ENCODE results near the gene ZNF681. TPM values are rescaled to one million over a fixed set of nuclear protein-coding genes. Genes with fewer than 3 reads are reported as not detected.

The ZNF681 gene
- total RNA-seq (10 to 100 TPM in 1 of 2 donors, 1 to 10 TPM in 1; 5.5 to 12.2 TPM), polyA plus RNA-seq (ENCODE audit: insufficient read length in 2 of 2) (1 to 10 TPM; 5.4 to 5.7 TPM)
- long read RNA-seq, donor 1, full-length matches to known transcripts = 2 of 2 reads
- long read RNA-seq, donor 1, partial matches to known transcripts = 0 of 2 reads
- long read RNA-seq, donor 1, other reads (novel, unspliced or antisense) = 0 of 2 reads
- long read RNA-seq, donor 2, full-length matches to known transcripts = 1 of 1 reads
- long read RNA-seq, donor 2, partial matches to known transcripts = 0 of 1 reads
- long read RNA-seq, donor 2, other reads (novel, unspliced or antisense) = 0 of 1 reads
- long read RNA-seq, donor 3, full-length matches to known transcripts = 1 of 1 reads
- long read RNA-seq, donor 3, partial matches to known transcripts = 0 of 1 reads
- long read RNA-seq, donor 3, other reads (novel, unspliced or antisense) = 0 of 1 reads
- long read RNA-seq, donor 4, full-length matches to known transcripts = 2 of 2 reads
- long read RNA-seq, donor 4, partial matches to known transcripts = 0 of 2 reads
- long read RNA-seq, donor 4, other reads (novel, unspliced or antisense) = 0 of 2 reads

DNA sequence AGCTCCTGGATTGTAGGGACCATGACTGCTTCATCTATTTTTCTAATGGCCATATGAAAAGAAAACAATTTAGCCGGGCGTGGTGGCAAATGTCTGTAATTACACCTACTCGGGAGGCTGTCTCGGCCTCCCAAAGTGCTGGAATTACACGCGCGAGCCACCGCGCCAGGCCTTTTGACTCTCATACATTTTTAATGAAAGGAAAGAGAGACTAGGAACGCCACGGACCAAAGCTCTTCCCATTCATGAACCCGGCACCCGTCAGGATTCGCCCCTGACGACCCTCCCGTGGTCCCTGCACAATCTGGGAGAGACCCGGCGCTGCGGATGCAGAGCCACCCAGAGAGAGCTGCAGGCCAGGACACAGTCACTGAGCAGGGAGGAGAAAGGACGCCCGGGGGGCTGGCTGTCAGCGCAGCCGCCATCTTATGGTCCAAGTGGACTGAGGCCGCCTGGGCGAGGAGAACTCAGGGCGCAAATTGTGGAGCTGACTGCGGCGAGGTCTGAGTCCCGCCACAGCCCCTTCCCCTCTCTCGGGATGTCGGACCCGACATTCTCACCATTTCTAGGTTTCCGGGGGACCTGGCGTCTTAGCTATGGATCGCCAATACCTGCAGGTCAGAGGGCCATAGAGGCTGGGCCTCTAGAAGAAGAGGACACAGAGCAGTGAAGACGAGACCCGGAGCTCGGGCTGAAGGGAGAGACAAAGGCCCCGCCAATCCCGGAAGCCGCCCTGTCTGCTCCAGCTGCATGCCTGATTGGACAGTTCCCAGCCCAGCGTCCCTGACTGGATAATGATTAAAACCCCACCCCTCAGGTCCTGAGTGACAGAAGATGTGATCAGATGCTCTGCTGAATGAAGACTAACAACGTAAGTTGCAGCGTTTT is at the start of gene ZNF681:
ZNF681 (minus strand) TSS at position 705 of the 888 bp plus-strand sequence; CDS start at position 563, 142 bp downstream.
- Histone ChIP-seq H3K36me3 (ENCODE audit: control insufficient read depth, insufficient read depth, low read length) (peaks cover 7% of the 10 kb centered on the region), H3K9me3 (ENCODE audit: control insufficient read depth, insufficient read depth, low read length) (no peaks in the 10 kb centered on the region), H3K4me1 (ENCODE audit: control insufficient read depth, insufficient read depth, low read length) (no peaks in the 10 kb centered on the region), H3K4me3 (ENCODE audit: low read depth, low read length) (peak within 1 kb of the TSS; percentile 75), H3K27ac (ENCODE audit: low read depth, low read length) (peak within 1 kb of the TSS; percentile 85), H3K27me3 (ENCODE audit: control insufficient read depth, insufficient read depth, low read length) (no peaks in the 10 kb centered on the region)
- 3% methylated on average over 34 of the region's 44 CpGs for WGBS (ENCODE audit: insufficient coverage)
- DNase-seq (ENCODE audit: low read depth in 4 of 6, low spot score in 6 of 6) = peak; percentile 82 to 99 (median 88)

DNA sequence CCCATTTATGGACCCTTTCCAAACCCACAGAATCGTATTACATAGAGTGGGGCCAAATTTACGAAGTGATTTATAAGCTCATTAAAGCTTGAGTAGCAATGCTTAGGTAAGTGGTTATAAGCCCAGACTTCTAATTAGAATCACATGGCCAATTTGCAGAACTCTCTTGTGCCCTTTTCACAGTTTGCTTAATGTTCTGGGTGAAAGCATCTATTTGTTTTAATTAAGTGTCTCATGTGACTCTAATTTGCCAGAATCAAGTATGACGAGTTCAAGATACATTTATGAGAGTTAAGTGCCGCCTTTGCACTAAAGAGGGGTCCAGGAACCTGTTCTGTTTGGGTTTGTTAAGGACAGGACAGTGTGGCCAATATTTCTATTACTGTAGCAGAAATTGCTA is 46.0 kb upstream of the ZNF681 start:
- WGBS (ENCODE audit: insufficient coverage) = 89% methylated on average over 2 of the region's 4 CpGs
- no peaks in the 10 kb centered on the region for H3K27me3 ChIP-seq (ENCODE audit: control insufficient read depth, insufficient read depth, low read length)

DNA sequence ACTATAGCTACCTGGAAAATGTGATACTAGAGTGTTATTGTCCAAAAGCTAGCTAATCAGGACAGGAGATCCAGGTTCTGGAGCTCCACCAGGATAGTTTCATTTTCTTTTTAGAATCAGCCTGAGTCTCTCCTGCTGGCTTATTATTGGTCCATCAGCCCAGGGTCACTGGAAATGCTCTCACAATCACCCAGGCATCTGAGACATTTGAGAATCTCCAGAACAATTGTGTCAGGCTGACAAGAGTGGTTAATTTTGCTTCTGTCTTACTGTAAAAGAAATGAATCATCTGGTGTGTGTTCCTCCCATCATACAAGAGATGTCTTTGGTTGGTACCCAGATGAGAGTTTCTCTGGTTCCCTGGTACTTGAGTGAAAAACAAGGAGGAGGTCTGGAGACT is 43.6 kb upstream of the ZNF681 start:
- Histone ChIP-seq H3K4me1 (ENCODE audit: control insufficient read depth, insufficient read depth, low read length) (no peaks in the 10 kb centered on the region), H3K36me3 (ENCODE audit: control insufficient read depth, insufficient read depth, low read length) (no peaks in the 10 kb centered on the region), H3K27me3 (ENCODE audit: control insufficient read depth, insufficient read depth, low read length) (no peaks in the 10 kb centered on the region), H3K9me3 (ENCODE audit: control insufficient read depth, insufficient read depth, low read length) (no peaks in the 10 kb centered on the region), H3K27ac (ENCODE audit: low read depth, low read length) (no peak overlapping the region), H3K4me3 (ENCODE audit: low read depth, low read length) (no peak overlapping the region)
- DNase-seq (ENCODE audit: low read depth in 4 of 6, low spot score in 6 of 6) = no peak

More for the DNA sequence above, 46.0 kb upstream of the ZNF681 start:
- Histone ChIP-seq H3K36me3 (ENCODE audit: control insufficient read depth, insufficient read depth, low read length) (no peaks in the 10 kb centered on the region), H3K4me1 (ENCODE audit: control insufficient read depth, insufficient read depth, low read length) (no peaks in the 10 kb centered on the region), H3K9me3 (ENCODE audit: control insufficient read depth, insufficient read depth, low read length) (no peaks in the 10 kb centered on the region), H3K27ac (ENCODE audit: low read depth, low read length) (no peak overlapping the region), H3K4me3 (ENCODE audit: low read depth, low read length) (no peak overlapping the region)
- DNase-seq (ENCODE audit: low read depth in 4 of 6, low spot score in 6 of 6) = peak in 1 of 6 donors; percentile 32

DNA sequence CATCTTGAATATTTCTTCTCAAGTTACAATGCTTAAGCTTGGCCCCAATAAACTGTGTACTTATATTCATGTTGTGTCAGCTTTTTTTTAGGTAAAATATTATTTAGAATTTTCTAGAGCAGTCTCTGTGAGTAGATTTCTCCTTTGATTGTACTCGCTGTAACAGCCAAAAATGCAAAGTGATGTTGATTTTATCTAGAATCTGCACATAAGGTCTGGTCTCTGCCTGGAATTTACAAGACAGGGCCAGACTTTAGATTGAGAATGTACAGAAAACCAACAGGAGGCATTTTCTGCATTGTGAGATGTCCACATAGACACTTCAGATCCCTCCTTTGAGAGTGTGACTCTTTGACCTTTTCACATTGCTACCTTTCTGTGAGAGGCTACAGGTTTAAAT is 43.1 kb upstream of the ZNF681 start:
- Histone ChIP-seq H3K27me3 (ENCODE audit: control insufficient read depth, insufficient read depth, low read length) (no peaks in the 10 kb centered on the region), H3K9me3 (ENCODE audit: control insufficient read depth, insufficient read depth, low read length) (no peaks in the 10 kb centered on the region), H3K4me3 (ENCODE audit: low read depth, low read length) (no peak overlapping the region), H3K27ac (ENCODE audit: low read depth, low read length) (no peak overlapping the region), H3K36me3 (ENCODE audit: control insufficient read depth, insufficient read depth, low read length) (no peaks in the 10 kb centered on the region), H3K4me1 (ENCODE audit: control insufficient read depth, insufficient read depth, low read length) (no peaks in the 10 kb centered on the region)
- no peak for DNase-seq (ENCODE audit: low read depth in 4 of 6, low spot score in 6 of 6)
- WGBS (ENCODE audit: insufficient coverage) = 83% methylated on average over 1 of the region's 1 CpG

- Histone ChIP-seq H3K36me3 (ENCODE audit: control insufficient read depth, insufficient read depth, low read length) (no peaks in the 10 kb centered on the region), H3K27ac (ENCODE audit: low read depth, low read length) (no peak overlapping the region), H3K27me3 (ENCODE audit: control insufficient read depth, insufficient read depth, low read length) (no peaks in the 10 kb centered on the region)
Observed at GRCh38 chr19:23800868-23801267, 42.2 kb upstream of the ZNF681 start.

GRCh38 chr19:23800271-23800670 is 41.6 kb upstream of the ZNF681 start:
- no peaks in the 10 kb centered on the region for H3K4me1 ChIP-seq (ENCODE audit: control insufficient read depth, insufficient read depth, low read length)
- H3K9me3 ChIP-seq (ENCODE audit: control insufficient read depth, insufficient read depth, low read length) = peaks cover 3% of the 10 kb centered on the region
- H3K36me3 ChIP-seq (ENCODE audit: control insufficient read depth, insufficient read depth, low read length) = no peaks in the 10 kb centered on the region
- no peak for DNase-seq (ENCODE audit: low read depth in 4 of 6, low spot score in 6 of 6)
- no peaks in the 10 kb centered on the region for H3K27me3 ChIP-seq (ENCODE audit: control insufficient read depth, insufficient read depth, low read length)
- H3K4me3 ChIP-seq (ENCODE audit: low read depth, low read length) = no peak overlapping the region
- H3K27ac ChIP-seq (ENCODE audit: low read depth, low read length) = no peak overlapping the region
- WGBS (ENCODE audit: insufficient coverage) = no CpG with 5 or more reads among the region's 3 CpGs

More at GRCh38 chr19:23800868-23801267, 42.2 kb upstream of the ZNF681 start:
- Histone ChIP-seq H3K4me3 (ENCODE audit: low read depth, low read length) (no peak overlapping the region), H3K9me3 (ENCODE audit: control insufficient read depth, insufficient read depth, low read length) (peaks cover 2% of the 10 kb centered on the region), H3K4me1 (ENCODE audit: control insufficient read depth, insufficient read depth, low read length) (no peaks in the 10 kb centered on the region)
- no peak for DNase-seq (ENCODE audit: low read depth in 4 of 6, low spot score in 6 of 6)

GRCh38 chr19:23799321-23799720 is 40.6 kb upstream of the ZNF681 start:
- no peak overlapping the region for H3K4me3 ChIP-seq (ENCODE audit: low read depth, low read length)
- H3K9me3 ChIP-seq (ENCODE audit: control insufficient read depth, insufficient read depth, low read length) = peaks cover 7% of the 10 kb centered on the region
- H3K36me3 ChIP-seq (ENCODE audit: control insufficient read depth, insufficient read depth, low read length) = no peaks in the 10 kb centered on the region
- no peak overlapping the region for H3K27ac ChIP-seq (ENCODE audit: low read depth, low read length)
- no peak for DNase-seq (ENCODE audit: low read depth in 4 of 6, low spot score in 6 of 6)
- H3K27me3 ChIP-seq (ENCODE audit: control insufficient read depth, insufficient read depth, low read length) = no peaks in the 10 kb centered on the region
- 80% methylated on average over 1 of the region's 5 CpGs for WGBS (ENCODE audit: insufficient coverage)
- H3K4me1 ChIP-seq (ENCODE audit: control insufficient read depth, insufficient read depth, low read length) = no peaks in the 10 kb centered on the region

GRCh38 chr19:23795462-23795861 is 36.8 kb upstream of the ZNF681 start:
- H3K27ac ChIP-seq (ENCODE audit: low read depth, low read length) = no peak overlapping the region
- H3K4me1 ChIP-seq (ENCODE audit: control insufficient read depth, insufficient read depth, low read length) = no peaks in the 10 kb centered on the region
- H3K9me3 ChIP-seq (ENCODE audit: control insufficient read depth, insufficient read depth, low read length) = peaks cover 7% of the 10 kb centered on the region
- no peaks in the 10 kb centered on the region for H3K27me3 ChIP-seq (ENCODE audit: control insufficient read depth, insufficient read depth, low read length)
- no peak for DNase-seq (ENCODE audit: low read depth in 4 of 6, low spot score in 6 of 6)
- no peak overlapping the region for H3K4me3 ChIP-seq (ENCODE audit: low read depth, low read length)
- no peaks in the 10 kb centered on the region for H3K36me3 ChIP-seq (ENCODE audit: control insufficient read depth, insufficient read depth, low read length)

GRCh38 chr19:23792784-23793183 is 34.1 kb upstream of the ZNF681 start:
- no peak overlapping the region for H3K27ac ChIP-seq (ENCODE audit: low read depth, low read length)
- no peaks in the 10 kb centered on the region for H3K4me1 ChIP-seq (ENCODE audit: control insufficient read depth, insufficient read depth, low read length)
- WGBS (ENCODE audit: insufficient coverage) = 95% methylated on average over 4 of the region's 5 CpGs
- no peak for DNase-seq (ENCODE audit: low read depth in 4 of 6, low spot score in 6 of 6)
- no peak overlapping the region for H3K4me3 ChIP-seq (ENCODE audit: low read depth, low read length)
- H3K27me3 ChIP-seq (ENCODE audit: control insufficient read depth, insufficient read depth, low read length) = no peaks in the 10 kb centered on the region
- H3K36me3 ChIP-seq (ENCODE audit: control insufficient read depth, insufficient read depth, low read length) = no peaks in the 10 kb centered on the region
- H3K9me3 ChIP-seq (ENCODE audit: control insufficient read depth, insufficient read depth, low read length) = peaks cover 7% of the 10 kb centered on the region

Data from spinal cord (tissue), 10 donors.